GM18868 (cell line): ENCODE measurements around the gene CARD11.
A peak's percentile ranks its signal among the peaks of the same experiment; 100 is the strongest.

Experiments used
- ATAC-seq: cut with Tn5 transposase; IDR thresholded peaks from one replicate; pipeline ENCODE4 v1.9.1; 2021; ENCODE audit warnings: mild to moderate bottlenecking, moderate library complexity; ENCODE audit not compliant: unreplicated experiment

The CARD11 gene

DNA sequence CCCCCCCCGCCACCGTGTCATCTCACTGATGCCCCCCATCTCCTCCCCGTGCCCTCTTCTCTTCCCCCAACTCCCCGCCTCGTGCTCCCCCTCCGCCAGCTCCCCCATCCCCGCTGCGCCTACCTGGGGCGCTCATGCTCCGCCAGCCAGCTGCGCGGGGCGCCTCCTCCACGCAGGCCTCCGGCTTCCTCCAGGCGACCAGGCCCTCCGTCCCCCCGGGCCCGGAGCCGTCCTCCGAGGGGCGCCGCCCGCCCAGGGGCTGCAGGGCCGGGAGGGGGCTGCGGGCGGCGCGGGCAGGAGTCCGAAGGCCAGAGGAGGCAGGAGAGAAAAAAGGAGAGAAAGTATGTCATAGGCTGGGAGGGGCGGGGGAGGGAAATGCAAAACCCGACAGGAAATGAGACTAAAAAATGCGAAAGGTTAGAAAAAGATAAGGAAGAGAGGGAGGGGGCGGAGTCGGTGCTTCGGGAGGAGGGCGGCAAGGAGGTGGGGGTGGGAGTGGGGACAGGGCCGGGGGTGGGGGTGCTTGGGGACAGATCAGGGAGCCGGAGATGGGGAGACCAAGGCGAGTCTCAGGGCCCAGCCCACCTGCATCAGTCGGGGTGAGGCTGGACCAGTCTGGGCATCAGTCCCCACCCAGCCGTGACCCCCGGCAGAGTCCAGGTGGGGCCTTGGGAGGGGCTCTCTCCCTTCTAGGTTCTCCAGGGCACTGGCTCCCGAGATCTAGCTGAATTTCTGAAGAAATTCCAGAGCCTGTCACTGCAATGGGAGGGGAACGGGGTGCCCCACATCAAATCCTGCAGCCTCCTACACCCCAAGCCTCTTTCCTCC is at the start of gene CARD11:
Gene CARD11 (minus strand): TSS at position 324 of the 828 bp plus-strand sequence. CDS start 85,361 bp downstream, outside the sequence.
- peak; percentile 31 for ATAC-seq

DNA sequence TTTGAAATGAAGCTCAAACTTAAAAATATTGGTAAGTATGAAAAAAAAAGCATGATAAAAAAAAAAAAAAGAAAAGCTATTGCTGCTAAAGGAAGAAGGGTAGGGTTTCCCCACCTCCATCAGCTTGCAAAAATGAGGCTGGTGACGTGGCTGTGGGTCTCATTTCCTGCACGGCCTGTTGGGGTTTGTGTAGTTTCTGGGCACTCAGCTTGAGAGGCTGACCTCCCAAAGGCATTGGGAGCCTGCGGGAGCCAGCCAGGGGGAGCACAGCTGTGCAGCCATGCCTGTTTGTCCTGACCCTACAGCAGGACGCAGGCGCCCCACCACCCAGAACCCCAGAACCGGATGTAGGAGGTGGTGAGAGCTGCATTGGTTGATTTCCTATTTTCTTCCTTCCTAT is 48.8 kb upstream of the CARD11 start:
- peak; percentile 77 for ATAC-seq

- no peak for ATAC-seq
Measured at GRCh38 chr7:3091631-3092030, 48.0 kb upstream of the CARD11 start.

- no peak for ATAC-seq
Measured at GRCh38 chr7:3089493-3089892, 45.8 kb upstream of the CARD11 start.

- no peak for ATAC-seq
Measured at GRCh38 chr7:3087243-3087755, 43.6 kb upstream of the CARD11 start.

GRCh38 chr7:3083350-3083749 is 39.7 kb upstream of the CARD11 start:
- ATAC-seq: no peak

GRCh38 chr7:3082831-3083230 is 39.2 kb upstream of the CARD11 start:
- no peak for ATAC-seq

- no peak for ATAC-seq
Measured at GRCh38 chr7:3082386-3082785, 38.7 kb upstream of the CARD11 start.

GRCh38 chr7:3080106-3080505 is 36.4 kb upstream of the CARD11 start:
- no peak for ATAC-seq

- ATAC-seq: peak; percentile 58
Measured at GRCh38 chr7:3078514-3078913, 34.8 kb upstream of the CARD11 start.

DNA sequence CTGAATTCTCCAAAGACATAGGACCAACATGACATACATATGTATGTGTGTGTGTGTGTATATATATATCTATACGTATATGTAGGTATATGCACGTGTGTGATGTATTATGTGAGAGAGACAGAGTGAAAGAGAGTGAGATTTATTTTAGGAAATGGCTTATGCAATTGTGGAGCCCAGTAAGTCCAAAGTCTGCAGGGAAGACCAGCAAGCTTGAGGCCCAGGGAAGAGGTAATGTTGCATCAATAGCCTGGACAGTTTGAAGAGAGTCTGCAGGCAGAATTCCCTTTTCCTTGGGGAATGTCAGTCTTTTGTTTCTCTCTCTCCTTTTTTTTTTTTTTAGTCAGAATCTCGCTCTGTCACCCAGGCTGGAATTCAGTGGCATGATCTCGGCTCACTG is 33.0 kb upstream of the CARD11 start:
- ATAC-seq: no peak

DNA sequence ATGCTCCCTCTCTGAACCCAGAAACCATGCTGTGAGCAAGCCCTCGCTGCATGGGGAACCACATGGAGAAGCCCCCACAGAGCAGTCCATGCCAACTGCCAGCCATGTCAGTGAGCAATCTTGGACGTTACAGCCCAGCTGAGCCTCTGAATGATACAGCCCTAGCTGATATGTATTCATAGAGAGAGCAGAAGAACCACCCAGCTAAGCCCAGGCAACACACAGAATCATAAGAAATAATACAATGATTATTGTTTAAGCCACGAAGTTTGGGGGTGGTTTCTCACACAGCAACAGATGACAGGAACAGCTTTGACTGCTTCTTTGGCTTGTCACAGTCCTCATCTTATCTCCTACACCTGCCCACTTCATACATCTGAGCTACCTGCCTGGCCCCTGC is 32.5 kb upstream of the CARD11 start:
- no peak for ATAC-seq

DNA sequence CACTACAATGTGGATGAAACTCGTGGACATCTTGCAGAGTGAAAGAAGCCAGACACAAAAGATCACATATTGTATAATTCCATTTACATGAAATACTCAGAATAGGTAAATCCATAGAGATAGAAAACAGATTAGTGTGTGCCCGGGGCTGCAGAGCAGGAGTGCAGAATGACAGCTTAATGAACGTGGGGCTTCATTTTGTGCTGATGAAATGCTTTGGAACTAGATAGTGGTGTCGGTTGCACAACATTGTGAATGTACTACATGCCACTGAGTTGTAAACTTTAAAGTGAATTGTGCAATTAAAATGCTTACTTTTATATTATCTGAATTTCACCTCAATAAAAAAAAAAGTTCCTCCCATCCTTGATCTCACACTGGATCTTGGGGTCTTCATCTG is 31.8 kb upstream of the CARD11 start:
- no peak for ATAC-seq

DNA sequence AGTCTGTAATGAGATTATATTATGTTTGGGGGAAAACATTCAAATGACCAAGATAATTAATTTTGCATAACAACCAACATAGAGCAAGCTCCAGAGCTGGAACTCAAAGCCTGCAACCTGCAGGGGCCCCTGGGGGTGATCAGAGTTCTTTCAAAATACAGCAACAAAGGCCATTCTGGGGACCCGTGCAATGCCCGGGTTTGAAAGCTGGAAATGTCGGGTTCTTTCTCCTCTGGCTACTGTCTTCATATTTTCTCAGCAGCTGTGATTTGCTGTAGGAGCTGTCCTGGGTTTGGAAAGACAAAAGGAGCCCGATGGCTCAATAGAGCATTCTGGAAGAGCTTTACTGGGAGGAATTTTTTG is 30.8 kb upstream of the CARD11 start:
- no peak for ATAC-seq

GRCh38 chr7:3073763-3074458 is 30.2 kb upstream of the CARD11 start:
- ATAC-seq: no peak

- ATAC-seq: no peak
Measured at GRCh38 chr7:3070908-3071307, 27.2 kb upstream of the CARD11 start.

DNA sequence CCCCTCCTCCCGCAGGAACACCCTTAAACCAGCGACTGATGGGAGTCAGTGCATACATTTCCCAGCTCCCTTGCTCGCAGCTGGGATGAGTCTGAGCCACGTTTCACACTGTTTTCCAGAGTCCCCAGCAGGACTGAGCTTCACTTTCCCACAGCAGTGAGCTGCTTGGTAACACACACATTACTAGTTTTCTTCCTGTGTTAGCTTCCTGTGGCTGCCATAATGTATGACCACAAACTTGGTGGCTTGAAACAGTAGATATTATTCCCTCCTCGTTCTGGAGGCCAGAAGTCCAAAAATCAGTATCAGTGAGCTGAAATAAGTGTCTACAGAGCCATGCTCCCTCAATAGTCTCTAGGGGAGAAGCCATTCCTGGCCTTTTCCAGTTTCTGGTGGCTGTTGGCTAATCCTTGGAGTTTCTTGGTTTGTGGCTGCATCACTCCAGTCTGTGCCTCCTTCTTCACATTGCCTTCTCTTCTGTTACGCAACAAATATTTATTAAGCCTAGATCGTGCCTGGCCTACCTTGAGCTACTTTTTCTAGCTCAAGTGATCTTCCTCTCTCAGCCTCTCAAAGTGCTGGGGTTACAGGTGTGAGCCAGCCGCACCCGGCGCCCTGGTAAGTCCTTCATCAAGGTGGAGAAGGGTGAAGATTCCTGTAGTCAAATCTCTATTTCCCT is 26.2 kb upstream of the CARD11 start:
- ATAC-seq: no peak

DNA sequence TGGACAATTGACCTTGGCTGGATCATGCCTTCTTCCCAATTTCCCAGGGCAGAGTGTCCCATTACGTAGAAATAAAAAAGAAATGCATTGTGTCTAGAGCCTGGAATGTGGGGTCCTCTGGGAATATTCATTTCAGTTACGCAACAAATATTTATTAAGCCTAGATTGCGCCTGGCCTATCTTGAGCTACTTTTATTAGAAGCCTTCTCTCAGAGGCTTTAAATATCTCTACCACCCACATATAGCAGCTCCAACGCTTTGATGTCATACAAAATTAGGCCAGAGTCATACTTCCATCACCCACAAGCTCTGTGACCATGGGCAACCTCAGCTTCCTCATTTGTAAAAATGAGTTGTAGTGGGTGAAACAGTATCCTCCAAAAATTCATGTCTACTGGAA is 24.9 kb upstream of the CARD11 start:
- ATAC-seq: peak; percentile 72

- peak; percentile 13 for ATAC-seq
Measured at GRCh38 chr7:3067606-3068380, 24.1 kb upstream of the CARD11 start.

DNA sequence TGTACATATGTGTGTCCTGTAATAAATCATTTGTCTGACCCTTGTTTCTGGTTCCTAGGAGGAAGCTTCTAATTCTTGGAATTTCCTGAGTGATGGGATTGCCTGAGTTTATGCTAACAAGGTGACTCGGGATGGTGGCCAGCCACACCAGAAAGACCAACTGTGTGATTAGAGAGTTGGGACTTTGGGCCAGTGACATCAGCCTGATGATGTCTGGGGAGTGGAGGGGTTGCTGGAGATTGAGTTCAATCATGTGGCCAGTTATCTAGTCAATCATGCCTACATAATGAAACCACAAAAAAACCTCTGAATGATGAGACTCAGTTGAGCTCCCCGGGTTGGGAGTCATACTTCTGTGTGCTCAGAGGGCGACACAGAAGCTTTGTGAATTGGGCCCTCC is 23.5 kb upstream of the CARD11 start:
- peak; percentile 24 for ATAC-seq

- no peak for ATAC-seq
Measured at GRCh38 chr7:3066506-3066905, 22.8 kb upstream of the CARD11 start.
